OCI-LY3 (cell line): ENCODE measurements around the gene KANK3.
A peak's percentile ranks its signal among the peaks of the same experiment; 100 is the strongest.

Experiments
- H2AFZ ChIP-seq: fragments of 200-600, 300-600 bp; shearing (Covaris generic); 2 replicates; pipeline ENCODE4 v1.6.0; 2014; ENCODE audit warnings: antibody characterized with exemption, low read depth, low read length
- H3K27ac ChIP-seq: fragments of 200-600, 300-600 bp; sonication (generic); 2 replicates; pipeline ENCODE4 v1.5.1; 2014; ENCODE audit warnings: mild to moderate bottlenecking, low read length, moderate library complexity, mixed read lengths
- H3K27me3 ChIP-seq: fragments of 200-600, 300-600 bp; sonication (generic); 2 replicates; pipeline ENCODE4 v1.6.1; 2014; ENCODE audit warnings: low read depth, low read length, mixed read lengths
- H3K36me3 ChIP-seq: fragments of 200-600, 300-600 bp; sonication (generic); replicated peaks from 2 replicates; pipeline ENCODE3; 2014; ENCODE audit warnings: low read depth, low read length, mixed read lengths
- H3K4me1 ChIP-seq: fragments of 300-600, 200-600 bp; sonication (generic); 2 replicates; pipeline ENCODE4 v1.6.1; 2014; ENCODE audit warnings: low read length, mixed read lengths
- H3K4me2 ChIP-seq: fragments of 200-600, 300-600 bp; sonication (generic); 2 replicates; pipeline ENCODE4 v1.6.1; 2014; ENCODE audit warnings: low read length, mixed read lengths
- H3K4me3 ChIP-seq: fragments of 300-600, 200-600 bp; sonication (generic); 2 replicates; pipeline ENCODE4 v1.5.1; 2014; ENCODE audit warnings: antibody characterized with exemption, mild to moderate bottlenecking, low read length, moderate library complexity
- H3K79me2 ChIP-seq: fragments of 300-600, 200-600 bp; shearing (Covaris generic); 2 replicates; pipeline ENCODE4 v1.6.1; 2014; ENCODE audit warnings: mild to moderate bottlenecking, low read length, mixed read lengths
- H3K9ac ChIP-seq: fragments of 300-600, 200-600 bp; shearing (Covaris generic); 2 replicates; pipeline ENCODE4 v1.6.0; 2014; ENCODE audit warnings: mild to moderate bottlenecking, low read length, moderate library complexity
- H3K9me3 ChIP-seq: fragments of 200-600, 300-600 bp; shearing (Covaris generic); 2 replicates; pipeline ENCODE4 v1.6.1; 2014; ENCODE audit warnings: low read length, mixed read lengths; ENCODE audit not compliant: insufficient read depth
- H4K20me1 ChIP-seq: fragments of 200-600, 300-600 bp; sonication (generic); 2 replicates; pipeline ENCODE4 v1.6.1; 2016; ENCODE audit warnings: low read length, mixed read lengths; ENCODE audit not compliant: insufficient read depth
- CTCF ChIP-seq: fragments of 200-600, 300-600 bp; sonication (generic); IDR thresholded peaks from 2 replicates; pipeline ENCODE4 v1.5.1; 2014; ENCODE audit warnings: antibody characterized with exemption, low read length, low read depth
- EZH2phosphoT487 ChIP-seq: fragments of 200-600 bp; shearing (Covaris generic); IDR thresholded peaks from 2 replicates; pipeline ENCODE4 v1.6.1; 2018; ENCODE audit warnings: antibody characterized with exemption, mixed run types, low read depth

Gene KANK3

GRCh38 chr19:8331263-8331845, 11.7 kb downstream of the KANK3 start:
- no peak for TF ChIP-seq CTCF
- no peak for TF ChIP-seq EZH2phosphoT487
- Histone ChIP-seq H3K36me3 (no peaks in the 10 kb centered on the region), H3K4me1 (no peaks in the 10 kb centered on the region), H3K4me3 (no peak overlapping the region), H3K4me2 (no peak overlapping the region), H3K9ac (no peak overlapping the region), H3K79me2 (no peaks in the 10 kb centered on the region), H4K20me1 (no peaks in the 10 kb centered on the region), H3K27me3 (no peaks in the 10 kb centered on the region), H2AFZ (no peak overlapping the region), H3K27ac (no peak overlapping the region), H3K9me3 (no peaks in the 10 kb centered on the region)

- no peak overlapping the region for H2AFZ ChIP-seq
- no peaks in the 10 kb centered on the region for H3K79me2 ChIP-seq
- H3K27ac ChIP-seq: no peak overlapping the region
- H3K9me3 ChIP-seq: no peaks in the 10 kb centered on the region
- H3K4me1 ChIP-seq: no peaks in the 10 kb centered on the region
- no peak overlapping the region for H3K9ac ChIP-seq
- no peaks in the 10 kb centered on the region for H4K20me1 ChIP-seq
- H3K36me3 ChIP-seq: no peaks in the 10 kb centered on the region
- no peaks in the 10 kb centered on the region for H3K27me3 ChIP-seq
- TF ChIP-seq CTCF: no peak
- TF ChIP-seq EZH2phosphoT487: no peak
- no peak overlapping the region for H3K4me3 ChIP-seq
- H3K4me2 ChIP-seq: no peak overlapping the region
Measured at GRCh38 chr19:8329996-8330395, 13.1 kb downstream of the KANK3 start.

GRCh38 chr19:8325454-8325853, 17.6 kb downstream of the KANK3 start:
- Histone ChIP-seq H3K4me3 (no peak overlapping the region), H3K4me1 (peaks cover 14% of the 10 kb centered on the region), H3K27ac (no peak overlapping the region), H3K79me2 (peaks cover 31% of the 10 kb centered on the region), H3K9me3 (no peaks in the 10 kb centered on the region), H3K9ac (no peak overlapping the region), H4K20me1 (peaks cover 15% of the 10 kb centered on the region), H3K36me3 (peaks cover 32% of the 10 kb centered on the region), H2AFZ (no peak overlapping the region), H3K27me3 (no peaks in the 10 kb centered on the region), H3K4me2 (no peak overlapping the region)
- no peak for TF ChIP-seq CTCF
- TF ChIP-seq EZH2phosphoT487: no peak

GRCh38 chr19:8324186-8325050, 18.6 kb downstream of the KANK3 start:
- Histone ChIP-seq H3K4me2 (no peak overlapping the region), H3K9me3 (no peaks in the 10 kb centered on the region), H3K36me3 (peaks cover 32% of the 10 kb centered on the region), H3K4me1 (peaks cover 23% of the 10 kb centered on the region), H3K4me3 (no peak overlapping the region), H3K79me2 (peaks cover 41% of the 10 kb centered on the region), H3K9ac (no peak overlapping the region), H3K27me3 (no peaks in the 10 kb centered on the region), H4K20me1 (peaks cover 15% of the 10 kb centered on the region), H3K27ac (no peak overlapping the region), H2AFZ (no peak overlapping the region)
- TF ChIP-seq EZH2phosphoT487 (no peak), CTCF (peak; percentile 5; the same call in 1 of the 2 replicates)
